GM18520 (cell line): ENCODE results near the gene VMP1.
A peak's percentile ranks its signal among the peaks of the same experiment; 100 is the strongest.
"Not testable (repeated sequence)": the region's sequence is repeated elsewhere in the genome, so short reads cannot be mapped to it uniquely, and the experiment has no call there.

Experiments
- ATAC-seq: cut with Tn5 transposase; IDR thresholded peaks from one replicate; pipeline ENCODE4 v1.9.1; 2021; ENCODE audit not compliant: unreplicated experiment

Gene VMP1

DNA sequence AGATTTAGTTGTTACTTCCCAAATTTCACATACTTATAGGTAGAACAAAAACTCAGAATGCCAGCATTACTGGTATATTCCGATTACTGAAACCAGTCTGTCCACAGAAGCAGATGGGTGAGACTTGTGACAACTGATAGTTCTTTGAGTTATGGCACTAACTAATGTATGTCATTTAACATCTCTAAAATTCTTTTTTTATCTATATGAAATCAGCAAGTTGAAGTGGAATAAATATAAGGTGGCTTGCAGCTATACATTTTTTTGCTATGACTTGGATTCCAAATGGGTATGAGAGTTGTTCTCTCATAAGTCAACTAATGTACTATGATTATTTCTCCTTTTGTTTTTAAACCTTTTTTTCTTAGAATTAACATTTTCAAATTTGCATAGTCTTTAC is 69.1 kb downstream of the VMP1 start:
- no peak for ATAC-seq

DNA sequence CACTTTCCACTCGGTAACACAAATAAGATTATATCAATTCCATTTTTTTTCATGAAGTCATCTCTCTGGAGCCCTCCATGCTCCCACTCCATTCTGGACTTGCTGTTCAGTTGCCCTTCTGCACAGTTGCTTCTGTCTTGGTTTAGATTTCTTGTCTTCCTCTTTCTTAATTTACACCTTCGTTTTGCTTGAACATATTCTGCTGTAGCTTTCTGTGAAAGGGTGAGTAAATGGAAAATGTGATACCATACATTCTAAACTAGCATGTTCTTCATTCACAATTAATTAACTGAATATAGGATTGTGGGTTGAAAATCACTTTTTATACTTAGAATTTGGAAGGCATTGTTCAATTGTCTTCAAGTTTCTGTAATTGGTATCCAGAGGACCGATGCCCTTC is 69.6 kb downstream of the VMP1 start:
- ATAC-seq, result no peak

DNA sequence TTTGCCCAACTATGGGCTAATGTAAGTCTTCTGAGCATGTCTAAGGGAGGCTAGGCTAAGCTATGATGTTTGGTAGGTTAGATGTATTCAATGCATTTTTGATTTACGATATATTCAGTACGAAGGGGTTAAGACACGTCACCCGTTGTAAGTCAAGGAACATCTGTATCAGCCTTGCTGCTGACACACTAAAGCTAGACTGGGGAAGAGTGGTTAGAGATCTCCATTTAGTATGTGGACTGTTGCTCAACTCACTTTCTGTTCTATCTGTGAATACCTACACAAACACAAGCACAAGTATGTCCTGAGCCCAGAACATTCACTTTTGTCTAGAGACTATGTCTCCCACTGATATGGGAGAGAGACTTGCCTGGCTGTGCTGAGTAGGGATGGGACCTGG is 71.5 kb downstream of the VMP1 start:
- no peak for ATAC-seq

DNA sequence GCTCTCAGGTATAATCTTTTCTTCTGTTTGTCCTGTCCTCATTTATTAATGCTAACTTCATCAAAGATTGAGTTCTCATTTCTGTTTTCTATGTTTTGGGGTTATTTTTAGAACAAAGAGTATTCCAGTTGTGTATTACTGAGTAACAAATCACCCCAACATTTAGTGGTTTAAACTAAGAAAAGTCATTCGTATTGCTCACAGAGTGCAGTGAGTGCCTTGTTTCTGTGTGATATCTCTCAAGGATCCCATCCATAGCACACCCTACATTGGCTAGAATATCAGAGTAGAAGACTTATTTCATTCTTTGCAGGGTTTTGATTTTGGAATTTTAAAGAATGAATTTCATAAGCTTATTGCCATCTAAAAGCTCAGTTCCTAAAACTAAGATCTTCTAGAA is 72.1 kb downstream of the VMP1 start:
- no peak for ATAC-seq

DNA sequence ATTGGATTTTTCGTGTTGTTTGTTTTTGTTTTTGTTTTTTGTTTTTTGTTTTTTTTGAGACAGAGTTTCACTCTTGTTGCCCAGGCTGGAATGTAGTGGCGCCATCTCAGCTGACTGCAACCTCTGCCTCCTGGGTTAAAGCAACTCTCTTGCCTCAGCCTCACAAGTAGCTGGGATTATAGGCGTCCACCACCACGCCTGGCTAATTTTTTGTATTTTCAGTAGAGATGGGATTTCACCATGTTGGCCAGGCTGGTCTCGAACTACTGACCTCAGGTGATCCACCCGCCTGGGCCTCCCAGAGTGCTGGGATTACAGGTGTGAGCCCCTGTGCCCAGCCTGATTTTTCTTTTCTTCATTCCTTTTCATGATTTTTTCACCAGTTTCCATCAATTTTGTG is 73.1 kb downstream of the VMP1 start:
- not testable (repeated sequence) for ATAC-seq

DNA sequence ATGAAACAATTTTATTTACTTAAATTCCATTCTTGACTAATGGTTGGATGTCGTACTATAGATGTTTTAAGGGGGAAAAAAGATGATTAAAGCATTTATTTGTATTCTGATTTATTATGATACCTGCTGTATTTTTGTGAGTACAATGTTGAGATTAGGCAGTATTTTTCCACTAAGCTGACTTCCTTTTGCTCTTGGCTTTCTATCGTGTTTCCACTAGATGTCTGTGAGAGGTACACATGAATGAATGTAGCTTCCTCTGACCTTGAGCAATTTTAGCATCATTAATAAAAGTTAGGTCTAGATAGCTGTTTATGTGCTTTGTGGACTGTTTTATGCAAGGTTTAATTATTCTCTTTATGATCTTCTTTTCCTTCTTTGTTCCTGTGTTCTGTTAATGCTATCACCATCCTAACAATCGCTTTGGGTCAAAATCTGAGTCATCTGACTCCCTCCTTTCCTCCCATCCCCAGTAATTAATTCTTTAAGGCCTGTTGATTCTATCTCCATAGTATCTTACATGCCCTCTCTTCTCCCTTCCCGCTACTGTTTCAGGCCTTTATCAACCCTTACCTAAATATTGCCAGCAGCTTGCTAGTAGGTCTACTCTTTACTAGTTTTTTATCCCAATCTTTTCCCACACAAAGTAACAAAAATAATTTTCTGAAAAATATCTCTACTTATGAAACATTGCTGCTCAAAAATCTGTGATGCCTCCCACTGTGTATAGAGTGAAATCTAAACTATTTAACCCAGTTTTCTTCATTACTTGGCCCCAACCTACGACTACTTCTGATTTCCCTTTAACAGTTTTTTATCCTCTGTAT is 76.0 kb downstream of the VMP1 start:
- no peak for ATAC-seq

DNA sequence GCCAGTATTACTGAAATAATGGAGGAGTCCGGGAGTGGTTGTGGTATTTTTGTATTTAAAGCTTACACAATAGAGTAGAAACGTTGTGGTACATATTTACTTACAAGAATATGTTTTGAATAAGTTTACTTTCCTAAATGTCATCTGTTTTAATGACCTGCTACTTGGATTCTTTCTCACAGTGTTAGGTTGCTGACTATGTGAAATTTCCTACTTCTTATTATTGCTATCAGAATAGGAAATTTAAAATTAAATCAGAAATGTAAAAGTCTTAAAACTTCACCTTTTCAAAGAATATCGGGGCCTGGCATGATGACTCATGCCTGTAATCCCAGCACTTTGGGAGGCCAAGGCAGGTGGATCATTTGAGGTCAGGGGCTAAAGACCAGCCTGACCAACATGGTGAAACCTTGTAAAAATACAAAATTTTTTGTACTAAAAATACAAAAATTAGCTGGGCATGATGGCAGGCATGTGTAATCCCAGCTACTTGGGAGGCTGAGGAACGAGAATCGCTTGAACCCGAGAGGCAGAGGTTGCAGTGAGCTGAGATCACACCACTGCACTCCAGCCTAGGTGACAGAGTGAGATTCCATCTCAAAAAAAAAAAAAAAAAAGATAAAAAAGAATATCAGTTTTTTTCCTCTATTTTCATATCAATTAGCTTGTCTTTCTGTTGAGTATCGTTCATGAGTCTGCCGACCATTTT is 77.8 kb downstream of the VMP1 start:
- no peak for ATAC-seq

DNA sequence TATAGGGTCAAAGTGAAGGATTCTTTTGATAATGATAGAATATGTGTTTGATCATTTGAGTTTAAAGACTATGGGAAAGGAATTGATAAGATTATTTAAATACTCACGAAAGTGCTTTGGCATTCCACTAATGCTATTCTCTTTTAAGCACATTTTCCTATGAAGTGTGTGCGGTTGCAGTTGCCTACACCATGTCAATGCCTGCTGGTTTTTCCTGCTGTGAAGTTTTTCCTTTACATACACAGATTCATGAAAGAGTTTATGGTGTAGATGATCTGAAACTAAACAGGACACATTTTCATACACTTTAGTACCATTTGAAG is 78.7 kb downstream of the VMP1 start:
- ATAC-seq, result no peak

DNA sequence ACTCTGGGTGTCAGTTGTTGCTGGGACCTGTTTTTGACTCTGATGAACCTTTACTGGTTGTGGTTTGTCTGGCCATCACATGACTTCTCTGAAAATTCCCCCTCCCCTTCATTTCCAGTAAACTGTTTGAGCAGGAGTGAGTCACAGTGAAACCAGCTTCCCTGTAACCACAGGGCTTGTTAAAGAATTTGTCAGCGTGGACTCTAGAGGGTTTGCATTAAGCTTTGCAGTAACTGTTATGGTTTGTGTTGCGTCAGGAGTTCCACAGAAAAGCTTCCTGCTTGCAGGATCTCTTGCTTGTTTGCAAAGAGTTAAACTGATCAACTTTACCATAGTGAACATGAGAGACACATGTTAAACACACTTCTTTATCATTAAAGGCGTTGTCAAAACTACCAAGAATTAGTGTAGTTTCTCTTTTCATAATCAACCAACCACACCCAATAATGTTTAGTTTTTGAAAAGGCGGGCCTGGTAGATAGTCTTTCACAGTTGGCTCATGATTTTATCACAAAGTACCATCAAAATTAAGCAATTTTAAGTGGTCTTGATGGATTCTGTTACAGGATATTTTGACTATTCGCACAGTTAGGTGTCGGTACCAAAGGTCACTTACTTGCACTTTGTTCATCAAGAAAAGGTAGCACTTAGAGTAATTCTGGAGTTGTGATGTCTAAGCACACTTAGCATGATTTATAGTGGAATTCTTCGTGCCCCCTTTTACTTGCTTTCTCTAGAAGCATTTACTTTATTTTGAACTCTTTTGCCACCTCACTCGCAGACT is 79.3 kb downstream of the VMP1 start:
- ATAC-seq, result peak; percentile 86

DNA sequence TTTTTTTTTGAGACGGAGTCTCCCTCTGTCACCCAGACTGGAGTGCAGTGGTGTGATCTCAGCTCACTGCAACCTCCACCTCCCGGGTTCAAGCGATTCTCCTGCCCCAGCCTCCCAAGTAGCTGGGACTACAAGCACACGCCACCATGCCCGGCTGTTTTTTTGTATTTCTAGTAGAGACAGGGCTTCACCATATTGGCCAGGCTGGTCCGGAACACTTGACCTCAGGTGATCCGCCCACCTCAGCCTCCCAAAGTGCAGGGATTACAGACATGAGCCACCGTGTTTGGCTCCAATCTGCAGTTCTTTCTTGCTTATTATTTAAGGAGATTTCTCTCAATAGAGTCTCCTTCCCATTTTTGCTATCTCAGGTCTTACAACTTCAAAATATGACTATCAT is 82.4 kb downstream of the VMP1 start:
- not testable (repeated sequence) for ATAC-seq

DNA sequence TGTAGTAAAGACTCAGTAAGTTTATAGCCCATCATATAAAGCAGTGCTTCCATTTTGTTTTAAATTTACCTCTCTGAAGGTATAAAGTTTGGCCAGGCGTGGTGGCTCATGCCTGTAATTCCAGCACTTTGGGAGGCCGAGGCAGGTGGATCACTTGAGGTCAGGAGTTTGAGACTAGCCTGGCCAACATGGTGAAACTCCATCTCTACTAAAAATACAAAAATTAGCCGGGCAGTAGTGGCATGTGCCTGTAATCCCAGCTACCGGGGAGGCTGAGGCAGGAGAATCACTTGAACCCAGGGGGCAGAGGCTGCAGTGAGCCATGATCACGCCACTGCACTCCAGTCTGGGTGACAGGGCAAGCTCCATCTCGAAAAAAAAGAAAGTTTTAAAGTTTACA is 83.0 kb downstream of the VMP1 start:
- ATAC-seq, result not testable (repeated sequence)

DNA sequence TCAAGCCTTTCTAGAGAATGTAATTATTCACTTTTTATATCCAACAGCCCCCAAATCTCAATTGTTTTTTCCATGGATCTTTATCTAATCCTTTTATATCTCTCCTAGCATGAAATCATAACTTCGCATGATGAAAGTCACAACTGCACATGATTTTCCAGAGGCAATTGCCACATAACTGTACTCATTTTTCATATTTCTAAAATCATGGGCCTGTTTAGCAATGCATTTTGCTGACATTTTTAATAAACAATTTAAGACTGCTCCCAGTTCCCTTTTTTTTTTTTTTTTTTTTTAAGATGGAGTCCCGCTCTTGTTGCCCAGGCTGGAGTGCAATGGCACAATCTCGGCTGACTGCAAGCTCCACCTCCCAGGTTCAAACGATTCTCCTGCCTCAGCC is 83.5 kb downstream of the VMP1 start:
- no peak for ATAC-seq

DNA sequence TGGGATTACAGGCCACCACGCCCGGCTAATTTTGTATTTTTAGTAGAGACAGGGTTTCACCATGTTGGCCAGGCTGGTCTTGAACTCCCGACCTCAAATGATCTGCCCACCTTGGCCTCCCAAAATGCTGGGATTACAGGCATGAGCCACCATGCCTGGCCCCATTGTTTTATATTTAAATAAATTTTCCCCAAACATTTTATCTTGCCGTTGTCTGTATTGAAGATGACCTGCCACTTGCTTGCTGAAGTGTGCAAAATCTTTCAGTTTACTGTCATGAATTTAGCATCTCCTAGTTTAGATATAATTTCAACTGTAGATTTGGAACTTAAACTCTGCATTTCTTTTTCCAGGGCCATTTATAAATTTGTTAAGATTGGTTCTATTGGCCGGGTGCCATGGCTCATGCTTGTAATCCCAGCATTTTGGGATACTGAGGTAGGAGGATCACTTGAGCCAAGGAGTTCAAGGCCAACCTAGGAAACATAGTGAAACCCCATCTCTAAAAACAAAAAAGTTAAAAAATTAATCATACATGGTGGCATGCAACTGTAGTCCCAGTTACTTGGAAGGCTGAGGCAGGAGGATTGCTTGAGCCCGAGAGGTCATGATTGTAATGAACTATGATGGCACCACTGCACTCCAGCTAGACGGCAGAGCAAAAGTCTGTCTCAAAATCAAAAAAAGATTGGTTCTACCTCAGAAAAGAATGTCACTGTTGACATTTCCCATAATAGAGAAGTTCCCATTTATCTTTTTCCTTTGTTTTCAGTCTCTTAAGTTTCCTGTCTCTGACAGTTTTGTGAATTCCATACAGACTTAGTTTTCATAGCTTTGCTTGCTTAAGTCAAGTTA is 84.4 kb downstream of the VMP1 start:
- no peak for ATAC-seq

DNA sequence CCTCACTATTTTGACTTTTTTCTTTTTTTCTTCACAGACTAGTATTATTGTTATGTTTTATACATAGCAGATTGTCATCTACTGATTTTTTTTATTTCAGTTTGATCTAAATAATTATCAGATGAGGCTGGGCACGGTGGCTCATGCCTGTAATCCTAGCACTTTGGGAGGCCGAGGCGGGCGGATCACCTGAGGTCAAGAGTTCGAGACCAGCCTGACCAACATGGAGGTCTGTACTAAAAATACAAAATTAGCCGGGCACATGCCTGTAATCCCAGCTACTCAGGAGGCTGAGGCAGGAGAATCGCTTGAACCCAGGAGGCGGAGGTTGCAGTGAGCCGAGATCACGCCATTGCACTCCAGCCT is 85.0 kb downstream of the VMP1 start:
- not testable (repeated sequence) for ATAC-seq

DNA sequence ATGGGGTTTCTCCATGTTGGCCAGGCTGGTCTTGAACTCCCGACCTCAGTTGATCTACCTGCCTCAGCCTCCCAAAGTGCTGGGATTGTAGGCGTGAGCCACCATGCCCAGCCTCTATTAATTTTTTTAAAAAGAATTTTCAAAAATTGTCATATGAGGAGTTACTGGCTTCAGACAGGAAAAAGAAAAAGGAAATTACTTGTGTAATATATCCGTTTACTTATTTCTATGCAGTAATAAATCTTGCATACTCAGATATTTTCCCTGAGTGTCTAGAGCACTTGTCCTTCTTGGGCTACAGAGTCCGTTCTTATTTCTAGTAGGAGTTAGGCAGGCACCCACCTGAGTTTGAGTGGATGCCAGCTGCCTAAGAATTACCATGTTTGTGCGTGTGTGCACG is 85.8 kb downstream of the VMP1 start:
- ATAC-seq, result no peak

DNA sequence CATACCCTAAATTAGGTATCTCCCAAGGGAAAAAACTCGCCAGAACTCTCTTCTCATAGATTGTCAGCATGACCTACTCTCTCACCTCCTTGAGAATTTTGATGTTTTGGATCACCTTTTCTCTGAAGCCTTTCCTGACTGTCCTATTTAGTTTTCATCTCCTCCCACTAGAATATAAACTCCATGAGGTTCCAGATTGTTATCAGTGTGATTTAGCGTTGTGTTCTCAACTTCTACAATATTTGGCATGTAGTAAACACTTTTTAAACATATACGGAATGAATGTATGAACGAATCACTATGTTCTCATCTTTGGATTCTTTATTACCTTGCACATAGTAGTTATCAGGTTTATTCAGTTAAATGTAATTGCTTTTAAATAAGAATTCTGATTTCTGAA is 88.7 kb downstream of the VMP1 start:
- no peak for ATAC-seq

DNA sequence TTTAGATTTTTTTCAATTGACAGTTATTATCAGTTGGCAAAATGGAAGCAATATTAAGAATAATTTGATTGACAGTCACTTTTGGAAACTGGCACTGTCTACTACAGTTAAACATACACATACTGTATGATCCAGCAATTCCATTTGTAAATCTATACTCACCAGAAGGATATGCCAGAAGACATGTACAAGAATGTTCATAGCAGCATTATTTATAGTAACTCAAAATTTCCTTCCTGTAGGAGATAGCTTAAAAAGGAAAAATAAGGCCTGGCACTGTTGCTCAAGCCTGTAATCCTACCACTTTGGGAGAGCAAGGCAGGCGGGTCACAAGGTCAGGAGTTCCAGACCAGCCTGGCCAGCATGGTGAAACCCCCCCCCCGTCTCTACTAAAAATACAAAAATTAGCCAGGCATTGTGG is 89.3 kb downstream of the VMP1 start:
- ATAC-seq, result no peak

DNA sequence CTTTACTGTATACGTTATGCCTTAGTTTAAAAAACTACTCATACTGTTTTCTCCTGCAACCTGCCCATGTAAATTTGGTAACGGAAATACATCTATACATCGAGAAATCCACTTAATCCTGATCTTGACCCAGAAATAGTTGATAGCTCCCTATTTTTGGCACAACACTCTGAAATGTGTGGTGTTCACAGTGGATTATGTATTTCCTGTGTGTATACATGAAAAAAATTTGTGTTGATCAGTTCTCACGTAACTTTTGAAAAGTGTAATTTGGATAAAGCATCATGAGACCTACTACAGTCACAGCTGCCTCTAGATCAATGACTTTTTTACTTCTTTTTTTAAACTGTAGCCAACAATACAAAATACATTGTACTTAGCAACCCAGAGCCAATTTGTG is 90.7 kb downstream of the VMP1 start:
- ATAC-seq, result no peak

DNA sequence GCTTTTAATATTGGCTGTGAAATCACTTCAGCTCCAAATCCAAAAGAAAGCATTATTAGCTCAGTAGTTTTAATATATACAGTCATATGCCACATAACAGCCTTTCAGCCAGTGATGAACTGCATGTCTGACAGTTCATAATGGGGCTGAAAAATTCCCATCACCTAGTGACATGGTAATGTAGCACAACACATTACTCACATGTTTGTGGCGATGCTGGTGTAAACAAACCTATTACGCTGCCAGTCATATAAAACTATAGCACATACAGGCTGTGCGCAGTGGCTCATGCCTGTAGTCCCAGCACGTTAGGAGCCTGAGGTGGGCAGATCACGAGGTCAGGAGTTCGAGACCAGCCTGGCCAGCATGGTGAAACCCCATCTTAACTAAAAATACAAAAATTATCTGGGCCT is 93.1 kb downstream of the VMP1 start:
- no peak for ATAC-seq

DNA sequence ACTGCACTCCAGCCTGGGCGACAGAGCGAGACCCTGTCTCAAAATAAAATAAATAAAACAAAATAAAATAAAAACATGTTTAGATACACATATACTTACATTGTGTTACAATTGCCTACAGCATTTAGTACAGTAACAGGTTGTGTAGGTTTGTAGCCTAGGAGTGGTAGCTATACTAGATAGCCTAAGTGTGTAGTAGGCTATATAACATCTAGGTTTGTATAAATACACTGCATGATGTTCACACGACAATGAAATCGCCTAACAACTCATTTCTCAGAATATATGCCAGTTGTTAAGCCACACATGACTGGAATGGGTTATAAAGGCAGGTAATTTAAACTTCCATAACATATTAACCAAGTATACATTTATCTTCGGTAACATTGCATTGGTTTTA is 94.7 kb downstream of the VMP1 start:
- ATAC-seq, result no peak

DNA sequence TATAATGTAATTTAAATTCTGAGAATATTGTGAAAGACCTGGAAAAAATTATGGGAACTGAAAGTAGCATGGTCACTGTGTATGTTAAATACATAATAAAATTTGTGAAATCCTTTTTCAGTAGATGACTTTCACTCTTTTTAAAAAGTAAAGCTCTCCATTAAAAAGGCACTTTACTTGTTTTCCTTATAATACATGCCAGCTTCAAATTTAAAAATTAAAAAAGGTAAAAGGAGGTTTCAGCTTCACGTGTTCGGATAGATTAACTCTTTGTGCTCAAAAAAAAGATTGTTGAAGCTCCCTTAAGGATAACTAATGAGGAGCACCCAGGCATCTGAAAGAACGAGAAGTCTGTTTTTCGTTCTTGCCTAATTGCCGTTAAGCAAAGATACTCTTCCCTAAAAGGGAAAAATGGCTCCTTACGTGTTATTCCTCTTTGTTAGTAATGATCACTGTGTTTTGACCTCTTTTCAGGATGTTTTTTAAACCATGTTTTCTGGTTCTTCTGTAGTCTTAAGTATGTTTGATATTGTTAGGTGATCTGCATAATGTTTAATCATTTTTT is 97.5 kb downstream of the VMP1 start:
- ATAC-seq, result no peak
